Activated CD4-positive, alpha-beta T cell treated with anti-CD3 and anti-CD28 coated beads, Interleukin-2, amount 50 U/mL, for 4 hours (primary cell): Measurements from ENCODE around the gene ZC3H4.
A peak's percentile ranks its signal among the peaks of the same experiment; 100 is the strongest.
"Not testable (repeated sequence)": the region's sequence is repeated elsewhere in the genome, so short reads cannot be mapped to it uniquely, and the experiment has no call there.

Source experiments
- DNase-seq, 2 experiments: peaks; one replicate each; pipeline ENCODE4 v3.0.0-alpha.2; 2020

Gene ZC3H4

GRCh38 chr19:47112997-47113849 lies at the start of gene ZC3H4:
ZC3H4 (minus strand) TSS chr19:47113776; CDS start chr19:47112584, 1,192 bp downstream.
- peak; percentile 98 to 99 for DNase-seq

- DNase-seq, result no peak
Observed at GRCh38 chr19:47161876-47162489, 48.4 kb upstream of the ZC3H4 start.

- peak; percentile 28 to 31 for DNase-seq
Observed at GRCh38 chr19:47158879-47159503, 45.4 kb upstream of the ZC3H4 start.

- DNase-seq, result no peak
Observed at GRCh38 chr19:47158367-47158791, 44.8 kb upstream of the ZC3H4 start.

GRCh38 chr19:47157431-47158321 lies 44.1 kb upstream of the ZC3H4 start:
- peak; percentile 21 for DNase-seq

- no peak for DNase-seq
Observed at GRCh38 chr19:47156861-47157430, 43.4 kb upstream of the ZC3H4 start.

GRCh38 chr19:47155148-47155547 lies 41.6 kb upstream of the ZC3H4 start:
- no peak for DNase-seq

GRCh38 chr19:47153266-47153665 lies 39.7 kb upstream of the ZC3H4 start:
- DNase-seq, result no peak

- no peak for DNase-seq
Observed at GRCh38 chr19:47152632-47153031, 39.1 kb upstream of the ZC3H4 start.

- no peak for DNase-seq
Observed at GRCh38 chr19:47152205-47152604, 38.6 kb upstream of the ZC3H4 start.

- no peak for DNase-seq
Observed at GRCh38 chr19:47151627-47152026, 38.1 kb upstream of the ZC3H4 start.

GRCh38 chr19:47146920-47147319 lies 33.3 kb upstream of the ZC3H4 start:
- no peak for DNase-seq

- DNase-seq, result no peak
Observed at GRCh38 chr19:47145639-47146486, 32.3 kb upstream of the ZC3H4 start.

- no peak for DNase-seq
Observed at GRCh38 chr19:47144630-47145029, 31.1 kb upstream of the ZC3H4 start.

GRCh38 chr19:47143322-47144073 lies 29.9 kb upstream of the ZC3H4 start:
- DNase-seq, result no peak

GRCh38 chr19:47142779-47143178 lies 29.2 kb upstream of the ZC3H4 start:
- no peak for DNase-seq

- no peak for DNase-seq
Observed at GRCh38 chr19:47141695-47142094, 28.1 kb upstream of the ZC3H4 start.

GRCh38 chr19:47141252-47141651 lies 27.7 kb upstream of the ZC3H4 start:
- not testable (repeated sequence) for DNase-seq

- DNase-seq, result no peak
Observed at GRCh38 chr19:47135156-47135555, 21.6 kb upstream of the ZC3H4 start.

- no peak for DNase-seq
Observed at GRCh38 chr19:47134545-47134944, 21.0 kb upstream of the ZC3H4 start.

- no peak for DNase-seq
Observed at GRCh38 chr19:47133021-47133471, 19.5 kb upstream of the ZC3H4 start.
